WI38 (cell line): Measurements from ENCODE around the gene OR6B1.

Experiments used
- H3K4me3 ChIP-seq: 2 replicates; pipeline ENCODE4 v1.5.1; 2011; ENCODE audit warnings: low read depth, mild to moderate bottlenecking, control low read depth, low read length
- CTCF ChIP-seq: IDR thresholded peaks from 2 replicates; pipeline ENCODE4 v1.5.1; 2012; ENCODE audit warnings: low read depth, mild to moderate bottlenecking, control low read depth, low read length

Gene OR6B1

GRCh38 chr7:144000020-144000419, at the start of gene OR6B1:
TSS of gene OR6B1 (plus strand) at chr7:144000320. CDS start at chr7:144003997, 3,677 bp downstream.
- no peak for TF ChIP-seq CTCF
- no peak within 1 kb of the TSS for H3K4me3 ChIP-seq

GRCh38 chr7:143953421-143953820, 46.7 kb upstream of the OR6B1 start:
- no peak overlapping the region for H3K4me3 ChIP-seq
- TF ChIP-seq CTCF, result no peak

GRCh38 chr7:143954135-143954534, 46.0 kb upstream of the OR6B1 start:
- TF ChIP-seq CTCF, result no peak
- no peak overlapping the region for H3K4me3 ChIP-seq

GRCh38 chr7:143954544-143954943, 45.6 kb upstream of the OR6B1 start, which contains the start of gene OR2F1:
TSS of gene OR2F1 (plus strand) at chr7:143954844. CDS start at chr7:143959971, 5,127 bp downstream.
- TF ChIP-seq CTCF, result no peak

GRCh38 chr7:143958781-143959180, 41.3 kb upstream of the OR6B1 start:
- no peak overlapping the region for H3K4me3 ChIP-seq
- TF ChIP-seq CTCF, result no peak

More at GRCh38 chr7:143954544-143954943, 45.6 kb upstream of the OR6B1 start, which contains the start of gene OR2F1:
- H3K4me3 ChIP-seq, result no peak within 1 kb of the TSS

- TF ChIP-seq CTCF, result no peak
- H3K4me3 ChIP-seq, result no peak overlapping the region
Measured at GRCh38 chr7:143960813-143961610, 39.1 kb upstream of the OR6B1 start.

GRCh38 chr7:143965280-143965679, 34.8 kb upstream of the OR6B1 start:
- no peak overlapping the region for H3K4me3 ChIP-seq
- no peak for TF ChIP-seq CTCF
